ENCODE data around the gene ADGRG4.
A peak's percentile ranks its signal among the peaks of the same experiment; 100 is the strongest.

The ADGRG4 gene

GRCh38 chrX:136295380-136295779, 5.4 kb upstream of the ADGRG4 start:
- no peak for DNase-seq (ENCODE audit: low read depth)

- no peak for DNase-seq (ENCODE audit: low read depth)
Observed at GRCh38 chrX:136303041-136303440, 2.3 kb downstream of the ADGRG4 start.

- DNase-seq (ENCODE audit: low read depth) = no peak
Observed at GRCh38 chrX:136304493-136304892, 3.7 kb downstream of the ADGRG4 start.

DNA sequence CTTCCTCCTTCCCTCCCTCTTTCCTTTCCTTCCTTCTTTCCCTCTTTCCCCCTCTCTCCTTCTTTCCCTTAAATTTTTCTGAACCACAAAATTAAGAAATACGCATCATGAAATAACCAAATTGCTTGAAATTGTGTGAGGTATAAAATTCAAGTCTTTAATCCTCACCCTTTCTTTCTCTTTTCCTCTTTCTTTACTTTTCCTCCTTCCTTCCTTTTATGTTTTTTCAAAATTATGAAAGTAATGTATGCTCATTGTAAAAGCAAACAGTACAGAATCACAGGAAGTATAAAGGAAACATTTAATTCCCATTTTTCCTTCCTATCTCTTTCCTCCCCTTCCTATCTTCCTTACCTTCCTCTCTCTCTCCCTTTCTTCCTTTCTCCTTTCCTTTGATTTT, 5.4 kb downstream of the ADGRG4 start:
- no peak for DNase-seq (ENCODE audit: low read depth)

- no peak for DNase-seq (ENCODE audit: low read depth)
Observed at GRCh38 chrX:136307471-136307870, 6.7 kb downstream of the ADGRG4 start.

- DNase-seq (ENCODE audit: low read depth) = no peak
Observed at GRCh38 chrX:136310411-136310810, 9.6 kb downstream of the ADGRG4 start.

DNA sequence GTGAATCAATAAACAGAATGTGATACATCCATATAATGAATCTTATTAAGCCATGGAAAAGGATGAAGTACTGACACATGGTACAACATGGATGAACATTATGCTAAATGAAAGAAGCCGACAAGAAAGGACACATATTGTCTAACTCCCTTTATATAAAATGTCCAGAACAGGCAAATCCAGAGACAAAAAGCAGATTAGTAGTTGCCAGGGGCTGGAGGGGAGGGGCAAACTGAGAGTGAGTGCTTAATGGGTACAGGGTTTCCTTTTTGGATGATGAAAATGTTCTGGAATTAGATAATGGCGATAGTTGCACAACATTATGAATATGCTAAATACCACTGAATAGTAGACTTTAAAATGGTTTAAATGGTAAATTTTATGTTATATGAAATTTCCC, 17.4 kb downstream of the ADGRG4 start:
- no peak for DNase-seq (ENCODE audit: low read depth)

- no peak for DNase-seq (ENCODE audit: low read depth)
Observed at GRCh38 chrX:136318895-136319597, 18.3 kb downstream of the ADGRG4 start.

DNA sequence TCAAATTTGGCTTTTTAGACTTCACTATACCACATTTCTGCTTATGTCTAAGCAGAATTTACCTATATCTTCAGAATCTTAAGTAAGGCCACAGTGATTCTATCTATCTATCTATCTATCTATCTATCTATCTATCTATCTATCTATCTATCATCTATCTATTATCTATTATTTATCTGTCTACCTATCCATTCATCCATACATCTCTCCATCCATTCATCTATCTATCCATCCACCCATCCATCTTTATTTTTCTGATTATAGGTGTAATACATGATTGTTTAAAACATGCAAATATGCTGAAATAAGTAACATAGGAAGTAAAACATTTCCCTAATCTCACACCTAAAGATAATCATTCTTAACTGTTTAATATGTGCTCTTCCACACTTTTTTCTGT, 18.8 kb downstream of the ADGRG4 start:
- DNase-seq (ENCODE audit: low read depth) = no peak

DNA sequence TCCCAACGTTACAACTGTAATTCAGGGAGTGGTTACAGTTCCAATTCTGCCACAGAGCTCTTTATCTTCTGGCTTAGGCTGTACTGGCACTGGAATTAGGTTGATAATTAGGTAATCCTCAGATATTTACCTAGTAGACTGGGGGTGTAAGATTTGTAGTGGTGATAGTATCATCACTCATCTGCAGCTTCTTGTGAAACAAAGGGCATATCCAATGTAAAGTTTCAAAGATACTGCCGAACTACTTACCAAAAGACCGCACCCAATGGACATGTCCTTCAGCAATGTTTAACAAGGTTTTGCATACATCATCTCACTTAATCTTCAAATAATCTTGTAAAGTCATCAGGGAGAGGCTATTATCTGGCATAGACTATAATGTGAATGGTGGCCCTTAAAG, 20.8 kb downstream of the ADGRG4 start:
- no peak for DNase-seq (ENCODE audit: low read depth)

DNA sequence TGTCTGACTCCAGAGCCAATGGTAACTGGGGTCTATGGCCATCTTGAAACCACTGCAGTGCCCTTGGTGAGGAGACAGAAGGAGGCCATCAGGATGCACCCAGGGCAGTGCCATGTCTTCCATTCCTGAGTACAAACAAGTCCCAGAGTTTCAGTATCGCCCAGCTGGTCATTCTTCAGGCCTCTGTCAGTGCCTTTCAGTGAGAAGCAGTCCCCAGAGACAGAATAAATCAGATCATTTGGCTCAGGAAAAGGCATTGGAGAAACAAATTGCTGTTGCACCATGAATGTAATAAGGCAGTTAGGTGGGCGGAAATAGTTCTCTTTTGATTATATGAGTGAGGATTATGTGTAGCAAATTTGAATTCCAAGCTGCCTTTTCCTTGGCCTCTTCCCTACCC, 21.3 kb downstream of the ADGRG4 start:
- no peak for DNase-seq (ENCODE audit: low read depth)

- no peak for DNase-seq (ENCODE audit: low read depth)
Observed at GRCh38 chrX:136325377-136325776, 24.6 kb downstream of the ADGRG4 start.

DNA sequence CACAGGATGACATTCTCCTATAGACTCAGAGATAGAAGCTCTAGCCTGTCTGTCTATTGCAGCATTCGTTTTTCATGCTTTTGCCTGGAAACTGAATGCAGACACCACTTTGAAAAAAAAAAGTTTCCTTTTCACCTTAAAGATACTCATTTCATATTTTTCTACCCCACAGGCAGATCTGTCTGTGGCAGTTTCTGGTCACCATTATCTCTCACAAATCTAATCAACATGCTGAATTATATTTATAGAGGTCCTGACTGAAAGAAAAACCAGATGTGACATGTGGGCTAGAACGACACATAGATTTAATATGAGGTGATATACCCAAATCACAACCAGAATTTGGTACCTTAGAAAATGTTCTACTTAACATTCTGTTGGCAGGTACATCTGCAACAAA, 28.2 kb downstream of the ADGRG4 start:
- DNase-seq (ENCODE audit: low read depth) = no peak

- DNase-seq (ENCODE audit: low read depth) = no peak
Observed at GRCh38 chrX:136336623-136337022, 35.9 kb downstream of the ADGRG4 start.

GRCh38 chrX:136339702-136340101, 38.9 kb downstream of the ADGRG4 start:
- DNase-seq (ENCODE audit: low read depth) = no peak

DNA sequence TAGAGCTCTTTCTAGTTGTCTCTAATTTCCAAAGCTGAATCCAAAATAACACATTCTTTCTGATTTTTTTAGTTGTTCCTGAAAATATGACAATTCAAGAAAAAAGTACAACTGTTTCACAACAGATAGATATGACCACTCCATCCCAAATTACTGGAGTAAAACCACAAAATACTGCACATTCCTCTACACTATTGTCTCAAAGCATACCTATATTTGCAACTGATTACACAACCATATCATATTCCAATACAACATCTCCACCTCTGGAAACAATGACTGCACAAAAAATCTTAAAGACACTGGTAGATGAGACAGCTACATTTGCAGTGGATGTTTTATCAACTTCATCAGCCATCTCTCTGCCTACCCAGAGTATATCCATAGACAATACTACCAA, 43.6 kb downstream of the ADGRG4 start:
- DNase-seq (ENCODE audit: low read depth) = no peak

DNA sequence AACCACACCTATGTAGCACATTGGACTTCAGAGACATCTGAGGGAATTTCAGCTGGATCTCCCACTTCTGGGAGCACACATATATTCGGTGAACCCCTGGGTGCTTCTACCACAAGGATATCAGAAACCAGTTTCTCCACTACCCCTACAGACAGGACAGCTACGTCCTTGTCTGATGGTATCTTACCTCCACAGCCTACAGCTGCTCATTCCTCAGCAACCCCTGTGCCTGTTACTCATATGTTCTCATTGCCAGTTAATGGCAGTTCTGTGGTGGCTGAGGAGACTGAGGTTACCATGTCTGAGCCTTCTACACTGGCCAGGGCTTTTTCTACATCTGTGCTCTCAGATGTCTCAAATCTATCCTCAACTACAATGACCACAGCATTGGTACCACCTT, 45.7 kb downstream of the ADGRG4 start:
- no peak for DNase-seq (ENCODE audit: low read depth)

GRCh38 chrX:136347706-136348105, 46.9 kb downstream of the ADGRG4 start:
- no peak for DNase-seq (ENCODE audit: low read depth)

GRCh38 chrX:136353526-136354093, 52.8 kb downstream of the ADGRG4 start:
- peak; percentile 9 for DNase-seq (ENCODE audit: low read depth)

DNA sequence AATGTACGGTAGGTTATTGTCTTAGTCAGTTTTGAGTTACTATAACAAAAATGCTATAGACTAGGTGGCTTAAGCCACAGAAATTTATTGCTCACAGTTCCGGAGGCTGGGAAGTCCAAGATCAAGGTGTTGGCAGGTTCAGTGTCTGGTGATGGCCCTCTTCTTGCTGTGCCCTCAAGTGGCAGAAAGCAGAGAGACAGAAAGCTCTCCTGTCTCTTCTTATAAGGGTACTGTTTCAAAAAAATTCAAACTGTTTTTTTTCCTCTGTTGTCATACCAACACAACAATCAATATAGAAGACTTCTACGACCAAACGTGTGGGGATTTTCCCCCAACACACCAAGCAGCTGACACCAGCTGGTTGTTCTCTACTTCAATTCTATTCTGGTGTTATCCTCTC, 53.4 kb downstream of the ADGRG4 start:
- DNase-seq (ENCODE audit: low read depth) = no peak

DNA sequence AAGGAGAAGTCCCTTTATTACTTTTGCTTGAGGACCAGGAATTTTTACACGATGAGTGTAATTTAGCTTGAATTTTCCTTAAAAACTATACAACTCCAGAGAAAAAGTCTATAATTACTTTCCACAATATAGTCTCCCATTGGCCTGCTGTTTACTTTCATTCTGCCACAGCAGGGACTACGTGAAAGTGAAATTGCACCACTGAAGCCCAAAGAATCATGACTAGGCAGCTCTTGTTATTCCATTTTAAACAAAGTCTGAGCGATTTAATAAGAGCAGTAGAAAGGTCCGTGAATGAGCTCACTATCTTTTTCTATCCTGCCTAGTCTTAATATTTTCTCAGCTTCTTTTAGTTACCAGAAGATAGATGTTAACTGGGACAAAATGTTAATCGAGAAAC, 68.6 kb downstream of the ADGRG4 start:
- no peak for DNase-seq (ENCODE audit: low read depth)

DNA sequence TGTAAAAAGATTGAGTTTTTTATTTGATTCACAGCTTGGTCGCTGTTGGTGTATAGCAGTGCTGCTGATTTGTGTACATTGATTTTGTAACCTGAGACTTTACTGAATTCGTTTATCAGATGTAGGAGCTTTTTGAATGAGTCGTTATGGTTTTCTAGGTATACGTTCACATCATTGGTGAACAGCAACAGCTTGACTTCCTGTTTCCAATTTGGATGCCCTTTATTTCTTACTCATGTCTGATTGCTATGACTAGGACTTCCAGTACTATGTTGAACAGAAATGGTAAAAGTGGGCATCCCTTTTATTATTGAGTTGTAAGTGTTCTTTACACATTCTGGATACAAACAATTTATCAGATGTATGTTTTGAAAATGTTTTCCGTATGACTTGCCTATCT, 76.0 kb downstream of the ADGRG4 start:
- DNase-seq (ENCODE audit: low read depth) = no peak

GRCh38 chrX:136380010-136380769, 79.4 kb downstream of the ADGRG4 start:
- no peak for DNase-seq (ENCODE audit: low read depth)

DNA sequence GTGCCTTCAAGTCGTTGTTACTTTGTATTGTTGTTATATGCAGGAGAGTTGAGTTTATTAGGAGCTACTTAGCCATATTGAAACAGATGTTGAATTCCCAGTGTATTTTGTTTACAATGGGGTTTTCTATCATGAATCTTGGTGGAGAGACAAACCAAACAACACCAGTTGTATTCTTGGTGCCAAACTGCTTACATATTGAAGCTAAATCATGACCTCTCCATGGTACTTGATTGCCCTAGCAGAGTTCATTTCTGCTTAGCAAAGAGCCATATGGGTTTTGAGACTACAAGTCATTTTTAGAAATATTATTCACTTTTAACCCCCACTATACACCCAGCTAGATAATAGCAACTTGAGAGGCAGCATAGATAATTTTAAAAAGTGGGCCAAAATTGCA, 85.4 kb downstream of the ADGRG4 start:
- DNase-seq (ENCODE audit: low read depth) = no peak
